ENCODE results near the gene YIF1B.

- TF ChIP-seq POLR2AphosphoS5 (IDR thresholded peaks at IDR 0.05; ENCODE audit: borderline replicate concordance, low read depth, low read length) (no peak), EZH2 (IDR thresholded peaks at IDR 0.05) (no peak), FOXP2 (optimal IDR thresholded peaks at IDR 0.05; ENCODE audit: control extremely low read depth, extremely low read length, insufficient read depth) (no peak)
Measured at GRCh38 chr19:38310279-38310670, 5.5 kb downstream of the YIF1B start.

Measured in SK-N-MC (cell line).